HS-5 (cell line): Measurements from ENCODE around the gene CFAP107.
"Not testable (repeated sequence)": the region's sequence is repeated elsewhere in the genome, so short reads cannot be mapped to it uniquely, and the experiment has no call there.

Experiments used
- DNase-seq: peaks from one replicate; pipeline ENCODE4 v3.0.0-alpha.2; 2012; ENCODE audit warnings: low read depth

The CFAP107 gene

GRCh38 chr1:12778907-12779306 is 32.9 kb downstream of the CFAP107 start:
- no peak for DNase-seq

GRCh38 chr1:12781488-12781887 is 35.5 kb downstream of the CFAP107 start:
- not testable (repeated sequence) for DNase-seq

- not testable (repeated sequence) for DNase-seq
Observed at GRCh38 chr1:12783783-12784182, 37.8 kb downstream of the CFAP107 start.

GRCh38 chr1:12784729-12785128 is 38.7 kb downstream of the CFAP107 start:
- not testable (repeated sequence) for DNase-seq

GRCh38 chr1:12791097-12791496 is 45.1 kb downstream of the CFAP107 start, which contains the start of gene PRAMEF1:
Gene PRAMEF1 (plus strand): TSS chr1:12791397. CDS start chr1:12793228, 1,831 bp downstream.
- DNase-seq: not testable (repeated sequence)

- DNase-seq: no peak
Observed at GRCh38 chr1:12798911-12799310, 52.9 kb downstream of the CFAP107 start.

GRCh38 chr1:12799730-12800129 is 53.7 kb downstream of the CFAP107 start:
- no peak for DNase-seq

GRCh38 chr1:12809933-12810332 is 63.9 kb downstream of the CFAP107 start:
- no peak for DNase-seq

GRCh38 chr1:12810691-12811408 is 64.8 kb downstream of the CFAP107 start:
- DNase-seq: peak; percentile 83

- peak; percentile 50 for DNase-seq
Observed at GRCh38 chr1:12811409-12811784, 65.4 kb downstream of the CFAP107 start.
